HFFc6 (cell line): Measurements from ENCODE around the gene INPP1. TPM values are rescaled to one million over a fixed set of nuclear protein-coding genes. Genes with fewer than 3 reads are reported as not detected.
"Not testable (repeated sequence)": the region's sequence is repeated elsewhere in the genome, so short reads cannot be mapped to it uniquely, and the experiment has no call there.

Experiments
- DNase-seq: peaks from one replicate; pipeline ENCODE4 v3.0.0-alpha.2; 2018
- H3K27ac Mint-ChIP-seq: 2 replicates; pipeline ENCODE4 v1.8.0; 2020; ENCODE audit warnings: mild to moderate bottlenecking, mixed read lengths
- H3K27me3 Mint-ChIP-seq: 2 replicates; pipeline ENCODE4 v1.8.0; 2021; ENCODE audit warnings: mild to moderate bottlenecking, moderate library complexity, mixed read lengths; ENCODE audit not compliant: insufficient read depth
- H3K36me3 Mint-ChIP-seq: 2 replicates; pipeline ENCODE4 v1.8.0; 2021; ENCODE audit warnings: low read depth, mixed read lengths
- H3K4me1 Mint-ChIP-seq: 2 replicates; pipeline ENCODE4 v1.8.0; 2020; ENCODE audit warnings: low read depth, mixed read lengths
- H3K4me3 Mint-ChIP-seq: 2 replicates; pipeline ENCODE4 v1.8.0; 2020; ENCODE audit warnings: mild to moderate bottlenecking, moderate library complexity, mixed read lengths
- H3K9me3 Mint-ChIP-seq: 2 replicates; pipeline ENCODE4 v1.8.0; 2020; ENCODE audit warnings: mild to moderate bottlenecking, mixed read lengths
- total RNA-seq, 6 experiments: library from RNA; stranded (reverse); fragmentation: NEBNext Ultra II Directional; extraction: Animal tissue kit (Norgen Biotek cat#: 25700); gene quantifications; 2 replicates in 1 of 6; 3 replicates in 5 of 6; pipeline ENCODE4 v1.2.3, GENCODE V29; 2021
- TF ChIP-seq, protein P1 (sequence below): fragments of 200-600 bp; sonication (generic); IDR thresholded peaks from 2 replicates; pipeline ENCODE4 v1.5.0; 2021; ENCODE audit warnings: antibody characterized with exemption, mild to moderate bottlenecking

Gene INPP1
- total RNA-seq, 6 experiments from 2014 or later, result 13.6 to 16.2 (median 15.7) TPM

GRCh38 chr2:190308031-190308430 is 35.4 kb upstream of the INPP1 start:
- no peaks in the 10 kb centered on the region; the same call in 1 of the 2 replicates for H3K4me1 Mint-ChIP-seq
- H3K27ac Mint-ChIP-seq, result no peak overlapping the region
- H3K4me3 Mint-ChIP-seq, result no peak overlapping the region
- peaks cover 6% of the 10 kb centered on the region for H3K36me3 Mint-ChIP-seq
- no peaks in the 10 kb centered on the region for H3K9me3 Mint-ChIP-seq
- no peaks in the 10 kb centered on the region for H3K27me3 Mint-ChIP-seq
- no peak for DNase-seq
- TF ChIP-seq, protein P1, sequence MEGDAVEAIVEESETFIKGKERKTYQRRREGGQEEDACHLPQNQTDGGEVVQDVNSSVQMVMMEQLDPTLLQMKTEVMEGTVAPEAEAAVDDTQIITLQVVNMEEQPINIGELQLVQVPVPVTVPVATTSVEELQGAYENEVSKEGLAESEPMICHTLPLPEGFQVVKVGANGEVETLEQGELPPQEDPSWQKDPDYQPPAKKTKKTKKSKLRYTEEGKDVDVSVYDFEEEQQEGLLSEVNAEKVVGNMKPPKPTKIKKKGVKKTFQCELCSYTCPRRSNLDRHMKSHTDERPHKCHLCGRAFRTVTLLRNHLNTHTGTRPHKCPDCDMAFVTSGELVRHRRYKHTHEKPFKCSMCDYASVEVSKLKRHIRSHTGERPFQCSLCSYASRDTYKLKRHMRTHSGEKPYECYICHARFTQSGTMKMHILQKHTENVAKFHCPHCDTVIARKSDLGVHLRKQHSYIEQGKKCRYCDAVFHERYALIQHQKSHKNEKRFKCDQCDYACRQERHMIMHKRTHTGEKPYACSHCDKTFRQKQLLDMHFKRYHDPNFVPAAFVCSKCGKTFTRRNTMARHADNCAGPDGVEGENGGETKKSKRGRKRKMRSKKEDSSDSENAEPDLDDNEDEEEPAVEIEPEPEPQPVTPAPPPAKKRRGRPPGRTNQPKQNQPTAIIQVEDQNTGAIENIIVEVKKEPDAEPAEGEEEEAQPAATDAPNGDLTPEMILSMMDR, result no peak

DNA sequence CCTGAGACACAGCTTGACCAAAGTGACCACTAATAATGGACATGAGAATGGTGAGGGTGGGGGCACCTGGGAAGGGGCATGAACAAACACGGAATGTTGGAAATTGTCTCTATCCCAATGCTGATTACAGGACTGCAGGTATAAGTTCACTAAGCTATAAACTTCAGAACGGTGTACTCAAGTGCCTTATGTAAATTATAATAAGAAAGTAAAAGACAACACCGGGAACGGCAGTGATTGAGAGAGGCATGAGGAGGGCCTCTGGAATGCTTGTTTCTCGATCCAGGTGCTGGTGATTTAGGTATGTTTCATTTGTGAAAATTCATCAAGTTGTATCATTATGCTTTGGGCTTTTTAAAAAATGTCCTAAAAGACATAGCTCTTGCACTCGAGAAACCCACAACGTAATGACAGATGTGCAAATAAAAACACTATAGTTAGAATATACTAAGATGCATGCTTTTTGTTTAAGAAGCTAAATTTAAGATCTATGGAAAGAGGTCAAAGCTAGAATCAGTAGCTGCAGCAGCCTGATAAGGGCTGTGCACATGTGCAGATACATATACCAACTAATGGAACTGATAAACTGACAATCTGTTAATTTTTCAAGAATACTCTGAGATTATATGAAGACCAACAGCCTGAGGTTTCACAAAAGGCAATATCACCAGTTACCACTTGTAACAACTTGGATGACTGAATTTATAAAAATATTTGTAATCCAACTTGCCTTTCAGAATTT is 31.3 kb upstream of the INPP1 start:
- Mint-ChIP-seq H3K36me3 (peaks cover 8% of the 10 kb centered on the region), H3K27me3 (no peaks in the 10 kb centered on the region; the same call in 1 of the 2 replicates), H3K4me1 (peaks cover 22% of the 10 kb centered on the region), H3K4me3 (no peak overlapping the region), H3K27ac (no peak overlapping the region), H3K9me3 (no peaks in the 10 kb centered on the region)
- TF ChIP-seq, protein P1, result no peak
- DNase-seq, result no peak

GRCh38 chr2:190312635-190313025 is 30.8 kb upstream of the INPP1 start:
- H3K36me3 Mint-ChIP-seq, result peaks cover 13% of the 10 kb centered on the region
- H3K27ac Mint-ChIP-seq, H3K4me3 Mint-ChIP-seq, H3K27me3 Mint-ChIP-seq, H3K9me3 Mint-ChIP-seq, DNase-seq: not testable (repeated sequence)
- H3K4me1 Mint-ChIP-seq, result peaks cover 28% of the 10 kb centered on the region

DNA sequence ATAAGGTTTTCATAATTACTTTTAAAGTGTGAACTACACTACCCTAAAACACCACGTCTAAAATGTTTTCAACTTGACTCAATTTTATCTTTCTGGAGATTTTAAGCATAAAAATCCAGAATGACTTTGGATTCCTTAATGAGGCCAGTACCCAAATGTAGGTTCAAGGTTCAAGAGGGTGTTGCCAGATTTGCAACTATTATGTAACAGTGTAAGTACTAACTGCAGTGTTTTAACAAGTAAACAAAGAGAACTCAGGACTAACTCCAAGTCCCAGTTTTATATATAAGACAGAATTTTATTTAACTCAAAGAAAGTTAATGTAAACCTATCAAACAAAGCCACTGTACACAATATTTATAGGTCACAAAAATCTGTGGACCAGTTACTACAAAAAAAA is 29.5 kb upstream of the INPP1 start:
- Mint-ChIP-seq H3K36me3 (peaks cover 13% of the 10 kb centered on the region), H3K9me3 (no peaks in the 10 kb centered on the region), H3K4me1 (peaks cover 40% of the 10 kb centered on the region), H3K4me3 (no peak overlapping the region), H3K27ac (no peak overlapping the region), H3K27me3 (no peaks in the 10 kb centered on the region; the same call in 1 of the 2 replicates)
- TF ChIP-seq, protein P1, result no peak
- DNase-seq, result no peak

DNA sequence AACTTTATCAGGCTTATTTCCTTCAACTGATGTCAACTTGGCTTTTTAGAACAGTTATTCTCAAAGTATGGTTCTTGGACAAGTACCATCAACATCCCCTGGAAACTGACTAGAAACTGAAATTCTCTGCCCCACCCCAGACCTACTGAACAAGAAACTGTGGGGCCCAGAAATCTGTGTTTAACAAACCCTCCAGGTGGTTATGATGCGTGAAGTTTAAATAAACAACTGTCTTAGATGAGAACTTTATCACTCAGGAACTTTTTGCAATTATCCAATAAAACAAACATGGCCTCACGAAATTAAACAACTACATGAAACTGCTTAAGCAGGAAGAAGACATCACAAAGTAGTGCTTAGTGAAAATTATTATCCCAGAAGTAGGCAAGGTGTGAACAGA is 28.1 kb upstream of the INPP1 start:
- TF ChIP-seq, protein P1, result no peak
- peak overlapping the region; percentile 23 for H3K27ac Mint-ChIP-seq
- H3K9me3 Mint-ChIP-seq, result no peaks in the 10 kb centered on the region

GRCh38 chr2:190318514-190318913 is 24.9 kb upstream of the INPP1 start:
- Mint-ChIP-seq H3K27ac (peak overlapping the region; percentile 90), H3K36me3 (peaks cover 7% of the 10 kb centered on the region; the same call in 1 of the 2 replicates)
- DNase-seq, result no peak

More for the DNA sequence above, 28.1 kb upstream of the INPP1 start:
- Mint-ChIP-seq H3K4me1 (peaks cover 44% of the 10 kb centered on the region), H3K36me3 (peaks cover 7% of the 10 kb centered on the region), H3K4me3 (no peak overlapping the region), H3K27me3 (no peaks in the 10 kb centered on the region; the same call in 1 of the 2 replicates)
- DNase-seq, result no peak

More at GRCh38 chr2:190318514-190318913, 24.9 kb upstream of the INPP1 start:
- H3K4me1 Mint-ChIP-seq, result peaks cover 54% of the 10 kb centered on the region
- TF ChIP-seq, protein P1, result no peak
- H3K9me3 Mint-ChIP-seq, result no peaks in the 10 kb centered on the region
- H3K4me3 Mint-ChIP-seq, result peak overlapping the region; percentile 96
- no peaks in the 10 kb centered on the region; the same call in 1 of the 2 replicates for H3K27me3 Mint-ChIP-seq
